ENCODE results near the gene ALK. TPM values are rescaled to one million over a fixed set of nuclear protein-coding genes. Genes with fewer than 3 reads are reported as not detected.

ALK gene
- total RNA-seq, 1 donor from 2014 or later, result 9.6 TPM

GRCh38 chr2:29376541-29376940 lies 544.8 kb downstream of the ALK start:
- H3K36me3 Mint-ChIP-seq (ENCODE audit: unreplicated experiment), result no peaks in the 10 kb centered on the region
- no peak overlapping the region for H3K4me3 Mint-ChIP-seq (ENCODE audit: unreplicated experiment)
- H3K9me3 Mint-ChIP-seq (ENCODE audit: unreplicated experiment), result peaks cover 3% of the 10 kb centered on the region
- DNase-seq, result no peak
- TF ChIP-seq CTCF (IDR thresholded peaks at IDR 0.05; ENCODE audit: partially characterized antibody, unreplicated experiment), result no peak
- H3K27me3 Mint-ChIP-seq (ENCODE audit: unreplicated experiment), result no peaks in the 10 kb centered on the region
- H3K4me1 Mint-ChIP-seq (ENCODE audit: low read depth, unreplicated experiment), result peaks cover 14% of the 10 kb centered on the region
- H3K27ac Mint-ChIP-seq (ENCODE audit: unreplicated experiment), result no peak overlapping the region

- H3K27ac Mint-ChIP-seq (ENCODE audit: unreplicated experiment), result no peak overlapping the region
- no peaks in the 10 kb centered on the region for H3K27me3 Mint-ChIP-seq (ENCODE audit: unreplicated experiment)
- H3K9me3 Mint-ChIP-seq (ENCODE audit: unreplicated experiment), result peaks cover 3% of the 10 kb centered on the region
- no peak overlapping the region for H3K4me3 Mint-ChIP-seq (ENCODE audit: unreplicated experiment)
- DNase-seq, result no peak
- H3K36me3 Mint-ChIP-seq (ENCODE audit: unreplicated experiment), result no peaks in the 10 kb centered on the region
- peaks cover 12% of the 10 kb centered on the region for H3K4me1 Mint-ChIP-seq (ENCODE audit: low read depth, unreplicated experiment)
- TF ChIP-seq CTCF (IDR thresholded peaks at IDR 0.05; ENCODE audit: partially characterized antibody, unreplicated experiment), result no peak
These were observed 545.5 kb downstream of the ALK start for GRCh38 chr2:29375843-29376242.

GRCh38 chr2:29374823-29375222 lies 546.6 kb downstream of the ALK start:
- no peak overlapping the region for H3K27ac Mint-ChIP-seq (ENCODE audit: unreplicated experiment)
- H3K4me3 Mint-ChIP-seq (ENCODE audit: unreplicated experiment), result no peak overlapping the region
- DNase-seq, result no peak
- H3K4me1 Mint-ChIP-seq (ENCODE audit: low read depth, unreplicated experiment), result peaks cover 12% of the 10 kb centered on the region
- H3K27me3 Mint-ChIP-seq (ENCODE audit: unreplicated experiment), result no peaks in the 10 kb centered on the region
- no peaks in the 10 kb centered on the region for H3K36me3 Mint-ChIP-seq (ENCODE audit: unreplicated experiment)
- no peak for TF ChIP-seq CTCF (IDR thresholded peaks at IDR 0.05; ENCODE audit: partially characterized antibody, unreplicated experiment)
- peaks cover 3% of the 10 kb centered on the region for H3K9me3 Mint-ChIP-seq (ENCODE audit: unreplicated experiment)

DNA sequence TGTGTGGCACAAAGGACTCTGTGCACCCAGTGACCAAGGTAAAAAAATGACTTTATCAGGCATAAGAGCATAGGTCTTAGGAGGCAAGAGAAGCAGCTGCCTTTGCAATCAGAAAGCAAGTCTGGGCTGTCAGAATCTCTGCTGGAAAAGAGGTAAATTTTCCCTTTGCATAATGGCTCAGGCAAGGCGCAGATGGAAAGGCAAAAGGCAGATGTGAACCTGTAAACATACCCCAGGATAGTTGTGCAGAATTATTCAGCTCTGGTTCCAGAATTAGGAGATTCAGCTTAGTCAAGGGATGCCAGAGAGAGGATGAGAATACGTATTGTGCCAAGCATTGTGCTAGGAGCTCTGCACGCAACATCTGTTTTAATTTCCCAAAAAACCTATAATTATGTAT lies 547.5 kb downstream of the ALK start:
- Mint-ChIP-seq H3K4me1 (ENCODE audit: low read depth, unreplicated experiment) (peaks cover 11% of the 10 kb centered on the region), H3K27me3 (ENCODE audit: unreplicated experiment) (no peaks in the 10 kb centered on the region), H3K4me3 (ENCODE audit: unreplicated experiment) (no peak overlapping the region), H3K36me3 (ENCODE audit: unreplicated experiment) (no peaks in the 10 kb centered on the region), H3K9me3 (ENCODE audit: unreplicated experiment) (peaks cover 2% of the 10 kb centered on the region), H3K27ac (ENCODE audit: unreplicated experiment) (peak overlapping the region; percentile 56)
- DNase-seq, result no peak
- TF ChIP-seq CTCF (IDR thresholded peaks at IDR 0.05; ENCODE audit: partially characterized antibody, unreplicated experiment), result no peak

GRCh38 chr2:29372185-29372584 lies 549.2 kb downstream of the ALK start:
- Mint-ChIP-seq H3K27me3 (ENCODE audit: unreplicated experiment) (no peaks in the 10 kb centered on the region), H3K9me3 (ENCODE audit: unreplicated experiment) (peaks cover 2% of the 10 kb centered on the region), H3K36me3 (ENCODE audit: unreplicated experiment) (no peaks in the 10 kb centered on the region), H3K4me3 (ENCODE audit: unreplicated experiment) (no peak overlapping the region), H3K4me1 (ENCODE audit: low read depth, unreplicated experiment) (peaks cover 8% of the 10 kb centered on the region), H3K27ac (ENCODE audit: unreplicated experiment) (no peak overlapping the region)
- no peak for DNase-seq
- TF ChIP-seq CTCF (IDR thresholded peaks at IDR 0.05; ENCODE audit: partially characterized antibody, unreplicated experiment), result no peak

Data from glutamatergic neuron (in vitro differentiated cells).